Measurements from ENCODE around the gene TENM4.

DNA sequence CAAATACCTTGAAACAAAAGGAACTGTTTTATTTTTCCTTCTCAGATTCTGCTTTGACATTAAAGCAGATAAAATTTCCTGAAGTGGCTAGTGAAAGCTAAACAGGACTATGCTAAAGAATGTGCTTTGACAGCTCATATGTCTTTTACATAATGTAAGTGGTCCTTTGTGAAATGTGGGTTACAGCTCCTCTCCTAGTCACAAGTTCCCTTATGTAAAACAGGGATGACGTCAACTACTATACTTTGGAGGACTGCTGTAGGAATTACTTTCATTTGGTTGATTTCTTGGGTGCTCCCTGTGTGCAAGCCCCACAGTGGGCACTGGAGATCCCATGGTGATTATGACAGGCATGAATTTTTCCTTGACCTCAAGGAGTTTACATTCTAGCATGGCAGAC lies 649.6 kb downstream of the TENM4 start:
- no peak for TF ChIP-seq POLR2A (IDR thresholded peaks at IDR 0.05)
- TF ChIP-seq, protein P1, sequence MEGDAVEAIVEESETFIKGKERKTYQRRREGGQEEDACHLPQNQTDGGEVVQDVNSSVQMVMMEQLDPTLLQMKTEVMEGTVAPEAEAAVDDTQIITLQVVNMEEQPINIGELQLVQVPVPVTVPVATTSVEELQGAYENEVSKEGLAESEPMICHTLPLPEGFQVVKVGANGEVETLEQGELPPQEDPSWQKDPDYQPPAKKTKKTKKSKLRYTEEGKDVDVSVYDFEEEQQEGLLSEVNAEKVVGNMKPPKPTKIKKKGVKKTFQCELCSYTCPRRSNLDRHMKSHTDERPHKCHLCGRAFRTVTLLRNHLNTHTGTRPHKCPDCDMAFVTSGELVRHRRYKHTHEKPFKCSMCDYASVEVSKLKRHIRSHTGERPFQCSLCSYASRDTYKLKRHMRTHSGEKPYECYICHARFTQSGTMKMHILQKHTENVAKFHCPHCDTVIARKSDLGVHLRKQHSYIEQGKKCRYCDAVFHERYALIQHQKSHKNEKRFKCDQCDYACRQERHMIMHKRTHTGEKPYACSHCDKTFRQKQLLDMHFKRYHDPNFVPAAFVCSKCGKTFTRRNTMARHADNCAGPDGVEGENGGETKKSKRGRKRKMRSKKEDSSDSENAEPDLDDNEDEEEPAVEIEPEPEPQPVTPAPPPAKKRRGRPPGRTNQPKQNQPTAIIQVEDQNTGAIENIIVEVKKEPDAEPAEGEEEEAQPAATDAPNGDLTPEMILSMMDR (IDR thresholded peaks at IDR 0.05), result no peak

All from Peyer's patch (tissue), 4 donors.